Globus pallidus (tissue), 1 donor: ENCODE results near the gene FBN2.

Experiments used
- DNase-seq: peaks from one replicate; pipeline ENCODE4 v3.0.0-alpha.2; 2015; ENCODE audit warnings: low spot score

FBN2 gene

GRCh38 chr5:128538000-128538249 is at the start of gene FBN2:
Gene FBN2, minus strand, starts transcription at chr5:128538245. Its CDS starts 642 bp downstream, at chr5:128537603.
- DNase-seq, result no peak

GRCh38 chr5:128587275-128587674 is 49.2 kb upstream of the FBN2 start:
- no peak for DNase-seq

GRCh38 chr5:128586848-128587247 is 48.8 kb upstream of the FBN2 start:
- no peak for DNase-seq

- no peak for DNase-seq
Observed at GRCh38 chr5:128579639-128580038, 41.6 kb upstream of the FBN2 start.

GRCh38 chr5:128579093-128579492 is 41.0 kb upstream of the FBN2 start:
- no peak for DNase-seq

- no peak for DNase-seq
Observed at GRCh38 chr5:128574041-128574440, 36.0 kb upstream of the FBN2 start.

- no peak for DNase-seq
Observed at GRCh38 chr5:128572930-128573319, 34.9 kb upstream of the FBN2 start.

- DNase-seq, result no peak
Observed at GRCh38 chr5:128572051-128572929, 34.2 kb upstream of the FBN2 start.

- no peak for DNase-seq
Observed at GRCh38 chr5:128566178-128566577, 28.1 kb upstream of the FBN2 start.

- no peak for DNase-seq
Observed at GRCh38 chr5:128559300-128560297, 21.6 kb upstream of the FBN2 start.

GRCh38 chr5:128553747-128554146 is 15.7 kb upstream of the FBN2 start:
- DNase-seq, result no peak

GRCh38 chr5:128551476-128551875 is 13.4 kb upstream of the FBN2 start:
- DNase-seq, result no peak

- DNase-seq, result no peak
Observed at GRCh38 chr5:128549496-128549895, 11.5 kb upstream of the FBN2 start.

- DNase-seq, result no peak
Observed at GRCh38 chr5:128546658-128547281, 8.7 kb upstream of the FBN2 start.

GRCh38 chr5:128541385-128541784 is 3.3 kb upstream of the FBN2 start:
- DNase-seq, result no peak

GRCh38 chr5:128539038-128539429 is 989 bp upstream of the FBN2 start:
- no peak for DNase-seq

- DNase-seq, result no peak
Observed at GRCh38 chr5:128538250-128539037, 399 bp upstream of the FBN2 start.

GRCh38 chr5:128537221-128537999 is 635 bp downstream of the FBN2 start:
- no peak for DNase-seq

- DNase-seq, result no peak
Observed at GRCh38 chr5:128536254-128537220, 1.5 kb downstream of the FBN2 start.

GRCh38 chr5:128535251-128535650 is 2.8 kb downstream of the FBN2 start:
- no peak for DNase-seq
